ENCODE measurements around the gene CSRNP2.

The CSRNP2 gene

GRCh38 chr12:51048661-51049251, 34.6 kb downstream of the CSRNP2 start:
- no peak for DNase-seq (ENCODE audit: low read depth)
- no peak for TF ChIP-seq CTCF (IDR thresholded peaks at IDR 0.05; ENCODE audit: insufficient read depth, low read depth, low read length, missing control alignments)
- H3K4me3 ChIP-seq (ENCODE audit: low read length): peak overlapping the region; percentile 91

- peak within 1 kb of the TSS; percentile 91 for H3K4me3 ChIP-seq (ENCODE audit: low read length)
- peak; percentile 100 for DNase-seq (ENCODE audit: low read depth)
- peak; percentile 80 for TF ChIP-seq CTCF (IDR thresholded peaks at IDR 0.05; ENCODE audit: insufficient read depth, low read depth, low read length, missing control alignments)
These were observed 35.5 kb downstream of the CSRNP2 start, which contains the start of gene LETMD1 for GRCh38 chr12:51047655-51048540. TSS of gene LETMD1 (plus strand) at chr12:51048327. CDS start at chr12:51048357, 30 bp downstream.

GRCh38 chr12:51036279-51036678, 47.1 kb downstream of the CSRNP2 start:
- no peak for DNase-seq (ENCODE audit: low read depth)
- no peak for TF ChIP-seq CTCF (IDR thresholded peaks at IDR 0.05; ENCODE audit: insufficient read depth, low read depth, low read length, missing control alignments)
- no peak overlapping the region for H3K4me3 ChIP-seq (ENCODE audit: low read length)

GRCh38 chr12:51033457-51034089, 49.8 kb downstream of the CSRNP2 start:
- TF ChIP-seq CTCF (IDR thresholded peaks at IDR 0.05; ENCODE audit: insufficient read depth, low read depth, low read length, missing control alignments): no peak
- no peak for DNase-seq (ENCODE audit: low read depth)
- no peak overlapping the region for H3K4me3 ChIP-seq (ENCODE audit: low read length)

GRCh38 chr12:51033048-51033447, 50.3 kb downstream of the CSRNP2 start:
- H3K4me3 ChIP-seq (ENCODE audit: low read length): no peak overlapping the region
- no peak for DNase-seq (ENCODE audit: low read depth)
- no peak for TF ChIP-seq CTCF (IDR thresholded peaks at IDR 0.05; ENCODE audit: insufficient read depth, low read depth, low read length, missing control alignments)

GRCh38 chr12:51028813-51029150, 54.6 kb downstream of the CSRNP2 start:
- peak overlapping the region; percentile 43 for H3K4me3 ChIP-seq (ENCODE audit: low read length)
- peak; percentile 85 for DNase-seq (ENCODE audit: low read depth)
- no peak for TF ChIP-seq CTCF (IDR thresholded peaks at IDR 0.05; ENCODE audit: insufficient read depth, low read depth, low read length, missing control alignments)
